Osteocyte (in vitro differentiated cells): ENCODE measurements around the gene TMEM235. TPM values are rescaled to one million over a fixed set of nuclear protein-coding genes. Genes with fewer than 3 reads are reported as not detected.

Experiments
- DNase-seq: peaks from one replicate; pipeline ENCODE4 v3.0.0; 2021; ENCODE audit warnings: mixed read lengths; ENCODE audit not compliant: unreplicated experiment; ENCODE audit errors: extremely low spot score
- H3K27ac Mint-ChIP-seq: one replicate; pipeline ENCODE4 v1.8.0; 2021; ENCODE audit warnings: mild to moderate bottlenecking, mixed read lengths; ENCODE audit not compliant: unreplicated experiment
- H3K27me3 Mint-ChIP-seq: one replicate; pipeline ENCODE4 v1.8.0; 2021; ENCODE audit warnings: mixed read lengths; ENCODE audit not compliant: unreplicated experiment
- H3K36me3 Mint-ChIP-seq: one replicate; pipeline ENCODE4 v1.8.0; 2021; ENCODE audit warnings: mixed read lengths; ENCODE audit not compliant: unreplicated experiment
- H3K4me1 Mint-ChIP-seq: one replicate; pipeline ENCODE4 v1.8.0; 2021; ENCODE audit warnings: mixed read lengths; ENCODE audit not compliant: unreplicated experiment
- H3K4me3 Mint-ChIP-seq: one replicate; pipeline ENCODE4 v1.8.0; 2021; ENCODE audit warnings: mild to moderate bottlenecking, moderate library complexity, mixed read lengths; ENCODE audit not compliant: unreplicated experiment
- H3K9me3 Mint-ChIP-seq: one replicate; pipeline ENCODE4 v1.8.0; 2021; ENCODE audit warnings: mixed read lengths; ENCODE audit not compliant: unreplicated experiment
- CTCF ChIP-seq: fragments of 200-600 bp; sonication (generic); IDR thresholded peaks from 2 replicates; pipeline ENCODE4 v1.5.0; 2021; ENCODE audit warnings: antibody characterized with exemption, mild to moderate bottlenecking, moderate library complexity
- total RNA-seq: library from RNA; stranded (reverse); gene quantifications from 2 replicates; pipeline ENCODE4 v1.2.1, GENCODE V29; 2021

The TMEM235 gene
- total RNA-seq, 1 donor from 2014 or later: not detected

DNA sequence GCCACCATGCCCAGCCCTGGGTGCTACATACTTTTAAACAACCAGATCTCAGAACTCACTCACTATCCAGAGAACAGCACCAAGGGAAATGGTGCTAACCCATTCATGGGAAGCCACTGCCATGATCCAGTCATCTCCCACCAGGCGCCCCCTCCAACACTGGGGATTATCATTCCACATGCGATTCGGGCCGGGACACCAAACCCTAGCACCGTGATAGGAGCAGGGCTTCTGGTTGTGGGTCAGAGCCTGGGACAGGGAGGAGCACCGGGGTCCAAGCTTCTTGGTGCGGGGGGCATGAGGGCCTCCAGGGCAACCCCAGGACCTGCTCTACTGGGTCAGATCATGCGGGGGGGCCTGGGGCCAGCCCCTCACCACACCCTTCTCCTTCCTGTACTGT lies 4.5 kb downstream of the TMEM235 start:
- H3K36me3 Mint-ChIP-seq: no peaks in the 10 kb centered on the region
- H3K4me3 Mint-ChIP-seq: no peak overlapping the region
- peak; percentile 78 for DNase-seq
- H3K27ac Mint-ChIP-seq: no peak overlapping the region
- H3K4me1 Mint-ChIP-seq: no peaks in the 10 kb centered on the region
- peaks cover 18% of the 10 kb centered on the region for H3K27me3 Mint-ChIP-seq
- no peak for TF ChIP-seq CTCF
- H3K9me3 Mint-ChIP-seq: no peaks in the 10 kb centered on the region

DNA sequence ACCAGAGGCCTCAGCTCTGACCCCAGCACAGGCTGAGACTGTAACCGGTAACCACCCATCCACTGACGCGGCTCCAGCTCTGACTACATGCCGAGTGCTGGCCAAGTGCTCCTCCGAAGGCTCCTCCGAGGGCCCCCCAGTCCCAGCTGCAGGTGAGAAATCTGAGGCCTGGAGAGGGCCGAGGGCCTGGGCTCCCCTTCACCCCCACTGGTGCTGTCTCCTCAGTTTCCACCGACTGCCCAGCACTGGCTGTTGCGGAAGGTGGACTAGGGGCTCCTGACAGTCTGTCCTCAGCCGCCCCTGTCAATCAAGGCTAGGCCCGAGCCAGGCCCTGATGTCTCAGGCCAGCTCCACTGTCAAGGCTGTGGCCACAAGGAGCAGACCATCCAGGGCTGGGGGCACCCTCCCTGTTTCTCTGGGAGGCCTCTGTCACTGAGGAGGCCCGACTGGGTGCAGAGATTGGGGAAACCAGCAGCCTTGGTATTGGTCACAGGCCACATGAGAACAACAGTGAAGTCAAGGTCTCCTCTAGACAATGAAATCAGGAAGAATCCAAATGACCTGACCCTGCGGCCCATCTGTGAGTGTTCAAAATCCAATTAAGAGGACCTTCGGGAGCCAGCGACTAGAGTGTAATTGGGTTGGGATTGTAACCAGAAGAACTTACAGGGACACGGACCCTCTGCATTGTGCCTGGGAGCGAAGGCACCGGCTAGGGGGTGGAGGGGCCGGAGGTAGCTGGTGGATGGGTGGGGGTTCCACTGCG lies 5.1 kb downstream of the TMEM235 start:
- no peak for TF ChIP-seq CTCF
- peaks cover 13% of the 10 kb centered on the region for H3K27me3 Mint-ChIP-seq

DNA sequence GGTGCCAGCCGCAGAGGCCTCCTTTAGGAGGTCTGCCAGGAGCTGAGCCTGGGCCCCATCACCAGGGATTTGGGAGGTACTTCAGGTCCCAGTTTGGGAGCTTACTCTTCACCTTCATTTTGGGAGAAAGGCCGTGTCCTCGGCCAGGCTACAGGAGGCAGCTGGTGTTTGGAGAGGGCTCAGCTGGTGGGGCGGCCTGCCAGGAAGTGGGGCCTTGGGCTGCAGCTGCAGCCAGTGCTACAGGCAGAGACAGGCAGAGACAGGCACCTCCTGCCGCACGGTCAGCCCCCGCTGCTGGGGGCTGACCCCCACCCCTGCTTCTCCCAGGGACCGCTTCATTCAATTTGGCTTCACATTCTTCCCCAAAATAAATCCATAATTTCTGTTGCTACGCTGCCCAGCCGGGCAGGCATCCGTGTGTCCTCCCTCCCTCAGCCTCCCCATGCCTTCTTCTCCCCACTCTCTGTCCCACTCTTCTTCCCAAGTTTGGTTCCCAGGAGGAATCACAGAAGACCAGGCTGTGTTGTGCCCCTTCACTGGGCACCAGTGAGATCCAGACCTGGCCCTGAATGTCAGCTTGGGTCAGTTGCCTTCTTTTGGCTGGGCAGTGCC lies 6.1 kb downstream of the TMEM235 start:
- no peak for TF ChIP-seq CTCF
- H3K4me1 Mint-ChIP-seq: no peaks in the 10 kb centered on the region
- peaks cover 6% of the 10 kb centered on the region for H3K27me3 Mint-ChIP-seq
- no peaks in the 10 kb centered on the region for H3K9me3 Mint-ChIP-seq
- no peak overlapping the region for H3K27ac Mint-ChIP-seq
- DNase-seq: no peak
- H3K36me3 Mint-ChIP-seq: no peaks in the 10 kb centered on the region
- H3K4me3 Mint-ChIP-seq: no peak overlapping the region

More for the DNA sequence above, 5.1 kb downstream of the TMEM235 start:
- no peaks in the 10 kb centered on the region for H3K4me1 Mint-ChIP-seq
- no peak overlapping the region for H3K4me3 Mint-ChIP-seq
- H3K9me3 Mint-ChIP-seq: no peaks in the 10 kb centered on the region
- no peak for DNase-seq
- no peaks in the 10 kb centered on the region for H3K36me3 Mint-ChIP-seq
- no peak overlapping the region for H3K27ac Mint-ChIP-seq

GRCh38 chr17:78238823-78239488 lies 7.5 kb downstream of the TMEM235 start:
- H3K27ac Mint-ChIP-seq: no peak overlapping the region
- no peaks in the 10 kb centered on the region for H3K27me3 Mint-ChIP-seq
- H3K36me3 Mint-ChIP-seq: no peaks in the 10 kb centered on the region
- H3K4me3 Mint-ChIP-seq: no peak overlapping the region
- DNase-seq: no peak
- no peaks in the 10 kb centered on the region for H3K4me1 Mint-ChIP-seq
- no peaks in the 10 kb centered on the region for H3K9me3 Mint-ChIP-seq
- TF ChIP-seq CTCF: no peak

DNA sequence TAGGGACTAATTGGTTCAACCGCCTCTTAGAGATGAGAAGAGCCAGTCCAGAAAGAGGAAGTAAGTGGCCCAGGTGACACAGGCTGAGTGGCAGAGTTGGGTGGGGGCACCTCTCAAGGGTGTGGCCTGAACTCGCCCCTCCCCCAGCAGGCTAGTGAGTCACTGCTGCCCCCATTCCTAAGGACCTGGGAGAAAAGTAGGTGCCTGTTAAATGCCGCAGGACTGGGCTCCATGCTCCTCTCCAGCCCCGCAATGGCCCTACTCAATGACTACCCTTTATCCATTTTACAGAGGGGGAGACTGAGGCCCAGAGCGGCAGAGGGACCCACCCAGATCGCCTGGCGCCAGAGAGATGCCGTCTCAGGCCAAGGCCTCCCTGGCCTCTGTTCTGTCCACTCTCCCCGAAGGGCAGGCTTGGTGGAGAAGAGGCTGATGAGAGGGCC lies 8.1 kb downstream of the TMEM235 start:
- Mint-ChIP-seq H3K27me3 (no peaks in the 10 kb centered on the region), H3K27ac (no peak overlapping the region), H3K36me3 (no peaks in the 10 kb centered on the region), H3K9me3 (no peaks in the 10 kb centered on the region), H3K4me1 (peaks cover 3% of the 10 kb centered on the region), H3K4me3 (no peak overlapping the region)
- DNase-seq: no peak
- TF ChIP-seq CTCF: no peak
